Endothelial cell of umbilical vein (primary cell): ENCODE results near the gene CADPS. TPM values are rescaled to one million over a fixed set of nuclear protein-coding genes. Genes with fewer than 3 reads are reported as not detected.

Experiments used
- BruUV-seq: library from RNA; stranded (reverse); fragments of 400-500 nt; replicated peaks from 2 replicates; lab custom pipeline; 2021; lab: Mats Ljungman, UMichigan
- CTCF ChIA-PET: fragments of 300-600, 350-600 bp; sonication (Branson Sonifier 250); formaldehyde crosslinking; loops from one replicate; lab custom pipeline; 2021; ENCODE audit warnings: antibody characterized with exemption, inconsistent platforms; lab: Charles Lee
- POLR2A ChIA-PET: fragments of 300-600, 350-600 bp; sonication (Branson Sonifier 250); formaldehyde crosslinking; loops from one replicate; lab custom pipeline; 2021; ENCODE audit warnings: antibody characterized with exemption, inconsistent platforms; lab: Charles Lee
- DNase-seq: peaks from one replicate; pipeline ENCODE4 v3.0.0-alpha.2; 2011; ENCODE audit warnings: low read depth, low spot score
- FAIRE-seq: peaks from 2 replicates; lab custom pipeline; 2011; peaks lifted over from hg19 to GRCh38; lab: Jason Lieb, UNC
- H2AFZ ChIP-seq: 2 replicates; pipeline ENCODE4 v1.6.0; 2012; ENCODE audit warnings: low read depth, low read length, control low read depth, inconsistent platforms
- H3K27ac ChIP-seq: 2 replicates; pipeline ENCODE4 v1.5.1; 2011; ENCODE audit warnings: low read depth, mild to moderate bottlenecking, control low read depth, low read length, moderate library complexity; ENCODE audit not compliant: insufficient read depth
- H3K27me3 ChIP-seq, 2 experiments: 2 replicates each; pipeline versions ENCODE4 v1.6.0 to v1.6.1; 2011; ENCODE audit warnings: low read length in 2 of 2, mixed read lengths in 1 of 2; ENCODE audit not compliant: control insufficient read depth in 2 of 2, insufficient read depth in 2 of 2
- H3K36me3 ChIP-seq, 2 experiments: 2 replicates in 1 of 2; 3 replicates in 1 of 2; pipeline ENCODE4 v1.5.1; 2011; ENCODE audit warnings: low read length in 2 of 2, mild to moderate bottlenecking in 1 of 2, moderate library complexity in 1 of 2; ENCODE audit not compliant: control insufficient read depth in 2 of 2, insufficient read depth in 2 of 2; ENCODE audit errors: extremely low read depth in 1 of 2
- H3K4me1 ChIP-seq: 3 replicates; pipeline ENCODE4 v1.5.1; 2011; ENCODE audit warnings: mild to moderate bottlenecking, low read length; ENCODE audit not compliant: control insufficient read depth, insufficient read depth; ENCODE audit errors: extremely low read depth
- H3K4me2 ChIP-seq: 2 replicates; pipeline ENCODE4 v1.6.1; 2011; ENCODE audit warnings: low read length, control low read depth, mixed read lengths; ENCODE audit not compliant: insufficient read depth
- H3K4me3 ChIP-seq, 3 experiments: fragments of 200-600 bp in 1 of 3; sonication (generic), shearing (Covaris generic) in 1 of 3; replicated peaks in 1 of 3; 2 replicates each; pipeline ENCODE4 v1.5.1; 2011 to 2016; ENCODE audit warnings: control low read depth in 3 of 3, low read length in 3 of 3, mild to moderate bottlenecking in 2 of 3, inconsistent platforms in 1 of 3, low read depth in 1 of 3, moderate library complexity in 1 of 3; ENCODE audit not compliant: insufficient read depth in 1 of 3
- H3K79me2 ChIP-seq: 2 replicates; pipeline ENCODE4 v1.6.0; 2012; ENCODE audit warnings: low read length, inconsistent platforms; ENCODE audit not compliant: control insufficient read depth, insufficient read depth
- H3K9ac ChIP-seq: replicated peaks from 2 replicates; pipeline ENCODE3; 2011; ENCODE audit warnings: low read length, control low read depth; ENCODE audit not compliant: insufficient read depth; ENCODE audit errors: extremely low read depth
- H3K9me1 ChIP-seq: replicated peaks from 3 replicates; pipeline ENCODE4 v1.6.0; 2011; ENCODE audit warnings: mild to moderate bottlenecking, low read length; ENCODE audit not compliant: control insufficient read depth, insufficient read depth; ENCODE audit errors: extremely low read depth
- H3K9me3 ChIP-seq: replicated peaks from 2 replicates; pipeline ENCODE4 v1.5.1; 2012; ENCODE audit warnings: low read length, inconsistent platforms; ENCODE audit not compliant: control insufficient read depth, insufficient read depth
- H4K20me1 ChIP-seq: replicated peaks from 2 replicates; pipeline ENCODE3; 2011; ENCODE audit warnings: mild to moderate bottlenecking, low read length; ENCODE audit not compliant: control insufficient read depth, insufficient read depth; ENCODE audit errors: extremely low read depth
- EZH2 ChIP-seq: IDR thresholded peaks from 2 replicates; pipeline ENCODE4 v1.6.1; 2012; ENCODE audit warnings: borderline replicate concordance, low read depth, mild to moderate bottlenecking, moderate library complexity, low read length, inconsistent platforms; ENCODE audit not compliant: severe bottlenecking
- FOS ChIP-seq: IDR thresholded peaks from 2 replicates; pipeline ENCODE4 v1.6.1; 2011; ENCODE audit warnings: mild to moderate bottlenecking, low read length, moderate library complexity, borderline replicate concordance; ENCODE audit not compliant: insufficient read depth
- GATA2 ChIP-seq: IDR thresholded peaks from 2 replicates; pipeline ENCODE4 v1.7.0; 2011; ENCODE audit warnings: low read depth, mild to moderate bottlenecking, moderate library complexity, mixed read lengths, low read length; ENCODE audit not compliant: insufficient read length, insufficient read depth
- JUN ChIP-seq: IDR thresholded peaks from 2 replicates; pipeline ENCODE4 v1.6.1; 2011; ENCODE audit warnings: borderline replicate concordance, low read depth; ENCODE audit not compliant: insufficient read length, insufficient read depth
- MYC ChIP-seq: IDR thresholded peaks from one replicate; pipeline ENCODE4 v1.6.1; 2011; ENCODE audit warnings: mild to moderate bottlenecking, low read depth, low read length
- POLR2A ChIP-seq: IDR thresholded peaks from 2 replicates; pipeline ENCODE4 v1.6.1; 2012; ENCODE audit warnings: low read depth, mild to moderate bottlenecking, control low read depth, low read length
- POLR2AphosphoS5 ChIP-seq: IDR thresholded peaks from 2 replicates; pipeline ENCODE4 v1.6.1; 2012; ENCODE audit warnings: low read depth, mild to moderate bottlenecking, control low read depth, low read length, moderate library complexity; ENCODE audit not compliant: insufficient read depth
- dilution Hi-C: fragments of 300-500 bp; cut with MboI; formaldehyde crosslinking; loops from one replicate; pipeline ENCODE4 v1.15.0; 2019; ENCODE audit warnings: low sequenced_read_pairs; ENCODE audit not compliant: extremely low pct_ligation_motif_present
- intact Hi-C: fragments of 100-400 bp; cut with micrococcal nuclease; formaldehyde crosslinking; loops from one replicate; pipeline ENCODE4 v1.10.0; 2022
- polyA plus RNA-seq, 4 experiments: library from polyadenylated mRNA; depleted of rRNA in 3 of 4; stranded (reverse) in 3 of 4; unstranded in 1 of 4; fragments of >200 nt; gene quantifications; 2 replicates each; pipeline versions ENCODE4 v1.2.1 to v1.2.3, GENCODE V29; 2011 to 2012; ENCODE audit warnings: missing spikeins in 1 of 4
- total RNA-seq: library from RNA; stranded (reverse); gene quantifications from 2 replicates; pipeline ENCODE4 v1.2.3, GENCODE V29; 2021
- TF ChIP-seq, protein P1 (sequence below): IDR thresholded peaks from 2 replicates; pipeline ENCODE4 v1.6.1; 2011; ENCODE audit not compliant: insufficient read depth, insufficient read length
- TF ChIP-seq, protein P2 (sequence below), 2 donors: IDR thresholded peaks; 1 replicate in 1 of 2; 2 replicates in 1 of 2; pipeline ENCODE4 v1.5.1; 2011; ENCODE audit warnings: low read length in 2 of 2, mild to moderate bottlenecking in 2 of 2, moderate library complexity in 2 of 2, control low read depth in 1 of 2, inconsistent platforms in 1 of 2, low read depth in 1 of 2; ENCODE audit not compliant: insufficient read depth in 1 of 2; ENCODE audit errors: extremely low read depth in 1 of 2

Gene CADPS
- total and polyA plus RNA-seq, 2 donors (not counting 3 experiments of a cell fraction or from before 2014, with no cell fraction given): not detected

DNA sequence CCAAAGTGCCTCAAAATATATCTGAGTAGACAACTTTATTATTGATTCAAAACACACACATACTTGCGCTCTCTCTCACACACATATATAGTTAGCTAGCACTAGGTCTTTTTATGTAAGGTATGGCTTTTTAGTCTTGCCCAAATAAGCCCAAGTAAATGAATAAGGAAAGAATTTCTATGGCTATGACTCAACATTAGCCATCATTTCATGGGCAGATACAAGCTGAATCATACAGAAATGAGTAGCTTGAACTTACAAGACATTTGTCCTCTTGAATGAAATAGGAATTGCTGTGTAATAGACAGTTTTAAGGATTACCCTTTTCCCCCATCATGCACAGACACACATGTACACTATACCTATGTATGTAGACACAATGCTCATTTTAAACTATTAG lies 4.9 kb downstream of the CADPS start:
- peaks cover 11 to 20% of the 10 kb centered on the region in 2 experiments for H3K27me3 ChIP-seq
- no peak for FAIRE-seq
- no peaks in the 10 kb centered on the region for H3K9me3 ChIP-seq
- no peaks in the 10 kb centered on the region for H4K20me1 ChIP-seq
- no peak overlapping the region for H3K27ac ChIP-seq
- H3K9ac ChIP-seq: no peak overlapping the region
- no peak overlapping the region for H3K4me2 ChIP-seq
- no peaks in the 10 kb centered on the region for H3K4me1 ChIP-seq
- ChIA-PET POLR2A (no interaction called here), CTCF (no interaction called here)
- no peaks in the 10 kb centered on the region for H3K79me2 ChIP-seq
- dilution Hi-C loops (no loop called here), intact Hi-C loops (no loop called here)
- no TSS peak for BruUV-seq
- no peak for DNase-seq
- no peaks in the 10 kb centered on the region for H3K36me3 ChIP-seq
- TF ChIP-seq MYC: no peak
- TF ChIP-seq JUN: no peak
- TF ChIP-seq FOS: no peak
- no peak for TF ChIP-seq GATA2
- no peak for TF ChIP-seq EZH2
- no peak for TF ChIP-seq POLR2A
- TF ChIP-seq, protein P1, sequence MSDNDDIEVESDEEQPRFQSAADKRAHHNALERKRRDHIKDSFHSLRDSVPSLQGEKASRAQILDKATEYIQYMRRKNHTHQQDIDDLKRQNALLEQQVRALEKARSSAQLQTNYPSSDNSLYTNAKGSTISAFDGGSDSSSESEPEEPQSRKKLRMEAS: no peak
- no peak for TF ChIP-seq POLR2AphosphoS5
- TF ChIP-seq, protein P2, sequence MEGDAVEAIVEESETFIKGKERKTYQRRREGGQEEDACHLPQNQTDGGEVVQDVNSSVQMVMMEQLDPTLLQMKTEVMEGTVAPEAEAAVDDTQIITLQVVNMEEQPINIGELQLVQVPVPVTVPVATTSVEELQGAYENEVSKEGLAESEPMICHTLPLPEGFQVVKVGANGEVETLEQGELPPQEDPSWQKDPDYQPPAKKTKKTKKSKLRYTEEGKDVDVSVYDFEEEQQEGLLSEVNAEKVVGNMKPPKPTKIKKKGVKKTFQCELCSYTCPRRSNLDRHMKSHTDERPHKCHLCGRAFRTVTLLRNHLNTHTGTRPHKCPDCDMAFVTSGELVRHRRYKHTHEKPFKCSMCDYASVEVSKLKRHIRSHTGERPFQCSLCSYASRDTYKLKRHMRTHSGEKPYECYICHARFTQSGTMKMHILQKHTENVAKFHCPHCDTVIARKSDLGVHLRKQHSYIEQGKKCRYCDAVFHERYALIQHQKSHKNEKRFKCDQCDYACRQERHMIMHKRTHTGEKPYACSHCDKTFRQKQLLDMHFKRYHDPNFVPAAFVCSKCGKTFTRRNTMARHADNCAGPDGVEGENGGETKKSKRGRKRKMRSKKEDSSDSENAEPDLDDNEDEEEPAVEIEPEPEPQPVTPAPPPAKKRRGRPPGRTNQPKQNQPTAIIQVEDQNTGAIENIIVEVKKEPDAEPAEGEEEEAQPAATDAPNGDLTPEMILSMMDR (IDR thresholded peaks at IDR 0.05; ENCODE audit: extremely low read depth in 1 of 2, insufficient read depth in 1 of 2, low read depth in 1 of 2, low read length in 2 of 2): no peak
- no peak overlapping the region for H2AFZ ChIP-seq
- no peaks in the 10 kb centered on the region for H3K9me1 ChIP-seq
- no peak overlapping the region for H3K4me3 ChIP-seq
